Ecto neural progenitor cell (in vitro differentiated cells): ENCODE data around the gene CCNJL.

Experiments
- DNase-seq: peaks from one replicate; pipeline ENCODE4 v3.0.0-alpha.2; 2018; ENCODE audit warnings: low spot score

The CCNJL gene

GRCh38 chr5:160330212-160330611 is 17.8 kb upstream of the CCNJL start:
- DNase-seq: no peak

GRCh38 chr5:160327818-160328217 is 15.5 kb upstream of the CCNJL start:
- no peak for DNase-seq

- DNase-seq: no peak
These were observed 14.6 kb upstream of the CCNJL start for GRCh38 chr5:160326981-160327380.

GRCh38 chr5:160325716-160326115 is 13.4 kb upstream of the CCNJL start:
- DNase-seq: no peak

GRCh38 chr5:160324886-160325285 is 12.5 kb upstream of the CCNJL start:
- no peak for DNase-seq

- no peak for DNase-seq
These were observed 6.0 kb upstream of the CCNJL start for GRCh38 chr5:160318409-160318808.

GRCh38 chr5:160317434-160317833 is 5.1 kb upstream of the CCNJL start:
- DNase-seq: no peak

- DNase-seq: no peak
These were observed 3.6 kb upstream of the CCNJL start for GRCh38 chr5:160315968-160316367.

- DNase-seq: no peak
These were observed 780 bp upstream of the CCNJL start for GRCh38 chr5:160312960-160313727.

GRCh38 chr5:160311491-160312133 is 752 bp downstream of the CCNJL start:
- DNase-seq: peak; percentile 70

- no peak for DNase-seq
These were observed 1.6 kb downstream of the CCNJL start for GRCh38 chr5:160310552-160311295.

- DNase-seq: no peak
These were observed 2.2 kb downstream of the CCNJL start for GRCh38 chr5:160310140-160310539.

- DNase-seq: no peak
These were observed 5.7 kb downstream of the CCNJL start for GRCh38 chr5:160306696-160307095.

GRCh38 chr5:160305319-160305718 is 7.0 kb downstream of the CCNJL start:
- DNase-seq: no peak

GRCh38 chr5:160303690-160304089 is 8.7 kb downstream of the CCNJL start:
- DNase-seq: no peak

GRCh38 chr5:160298189-160298588 is 14.2 kb downstream of the CCNJL start:
- DNase-seq: no peak

- no peak for DNase-seq
These were observed 14.6 kb downstream of the CCNJL start for GRCh38 chr5:160297776-160298175.

GRCh38 chr5:160297004-160297403 is 15.4 kb downstream of the CCNJL start:
- no peak for DNase-seq

- no peak for DNase-seq
These were observed 15.9 kb downstream of the CCNJL start for GRCh38 chr5:160296496-160296895.

GRCh38 chr5:160293901-160294561 is 18.3 kb downstream of the CCNJL start:
- no peak for DNase-seq

- no peak for DNase-seq
These were observed 19.0 kb downstream of the CCNJL start for GRCh38 chr5:160293386-160293785.

GRCh38 chr5:160291467-160291866 is 20.9 kb downstream of the CCNJL start:
- no peak for DNase-seq

GRCh38 chr5:160290751-160291150 is 21.6 kb downstream of the CCNJL start:
- DNase-seq: no peak
